Calu3 (cell line): ENCODE results near the gene TBC1D9B. TPM values are rescaled to one million over a fixed set of nuclear protein-coding genes. Genes with fewer than 3 reads are reported as not detected.
A peak's percentile ranks its signal among the peaks of the same experiment; 100 is the strongest.

Experiments used
- BruUV-seq: library from RNA; stranded (reverse); fragments of 400-500 nt; replicated peaks from 2 replicates; lab custom pipeline; 2021; lab: Mats Ljungman, UMichigan
- CTCF ChIA-PET: fragments of 300-600 bp; sonication (Branson Sonifier 250); formaldehyde crosslinking; loops from one replicate; lab custom pipeline; 2022; ENCODE audit warnings: antibody characterized with exemption; lab: Charles Lee
- DNase-seq: peaks from one replicate; pipeline ENCODE4 v3.0.0; 2022
- H3K27ac Mint-ChIP-seq: one replicate; pipeline ENCODE4 v1.8.0; 2022; ENCODE audit warnings: mixed read lengths; ENCODE audit not compliant: unreplicated experiment
- H3K27me3 Mint-ChIP-seq: one replicate; pipeline ENCODE4 v1.8.0; 2022; ENCODE audit warnings: mixed read lengths; ENCODE audit not compliant: unreplicated experiment
- H3K36me3 Mint-ChIP-seq: one replicate; pipeline ENCODE4 v1.8.0; 2022; ENCODE audit warnings: mild to moderate bottlenecking, moderate library complexity, mixed read lengths; ENCODE audit not compliant: insufficient read depth, unreplicated experiment
- H3K4me1 Mint-ChIP-seq: one replicate; pipeline ENCODE4 v1.8.0; 2022; ENCODE audit warnings: mild to moderate bottlenecking, low read depth, mixed read lengths; ENCODE audit not compliant: unreplicated experiment
- H3K4me3 Mint-ChIP-seq: one replicate; pipeline ENCODE4 v1.8.0; 2022; ENCODE audit warnings: mild to moderate bottlenecking, low read depth, moderate library complexity, mixed read lengths; ENCODE audit not compliant: unreplicated experiment
- H3K9me3 Mint-ChIP-seq: one replicate; pipeline ENCODE4 v1.8.0; 2022; ENCODE audit warnings: low read depth, mixed read lengths; ENCODE audit not compliant: unreplicated experiment
- intact Hi-C: fragments of 100-400 bp; cut with micrococcal nuclease; formaldehyde crosslinking; loops from one replicate; pipeline ENCODE4 v1.10.0; 2022; ENCODE audit not compliant: unreplicated experiment
- total RNA-seq: library from RNA; stranded (reverse); gene quantifications from 2 replicates; pipeline ENCODE4 v1.2.3, GENCODE V29; 2022
- TF ChIP-seq, protein P1 (sequence below): fragments of 200-600 bp; IDR thresholded peaks from one replicate; pipeline ENCODE4 v1.8.0; 2022; ENCODE audit warnings: antibody characterized with exemption; ENCODE audit not compliant: unreplicated experiment

The TBC1D9B gene
- total RNA-seq, 1 experiment from 2014 or later = 148 TPM

GRCh38 chr5:179887802-179888201 lies 19.9 kb downstream of the TBC1D9B start:
- Mint-ChIP-seq H3K36me3 (peaks cover 74% of the 10 kb centered on the region), H3K27ac (no peak overlapping the region)
- BruUV-seq = no TSS peak

GRCh38 chr5:179887095-179887494 lies 20.6 kb downstream of the TBC1D9B start:
- Mint-ChIP-seq H3K9me3 (peaks cover 14% of the 10 kb centered on the region), H3K4me3 (no peak overlapping the region), H3K4me1 (no peaks in the 10 kb centered on the region), H3K27ac (no peak overlapping the region), H3K27me3 (no peaks in the 10 kb centered on the region), H3K36me3 (peaks cover 72% of the 10 kb centered on the region)
- TSS peak; percentile 4 for BruUV-seq
- no peak for DNase-seq
- CTCF ChIA-PET = no interaction called here
- intact Hi-C loops = no loop called here
- TF ChIP-seq, protein P1, sequence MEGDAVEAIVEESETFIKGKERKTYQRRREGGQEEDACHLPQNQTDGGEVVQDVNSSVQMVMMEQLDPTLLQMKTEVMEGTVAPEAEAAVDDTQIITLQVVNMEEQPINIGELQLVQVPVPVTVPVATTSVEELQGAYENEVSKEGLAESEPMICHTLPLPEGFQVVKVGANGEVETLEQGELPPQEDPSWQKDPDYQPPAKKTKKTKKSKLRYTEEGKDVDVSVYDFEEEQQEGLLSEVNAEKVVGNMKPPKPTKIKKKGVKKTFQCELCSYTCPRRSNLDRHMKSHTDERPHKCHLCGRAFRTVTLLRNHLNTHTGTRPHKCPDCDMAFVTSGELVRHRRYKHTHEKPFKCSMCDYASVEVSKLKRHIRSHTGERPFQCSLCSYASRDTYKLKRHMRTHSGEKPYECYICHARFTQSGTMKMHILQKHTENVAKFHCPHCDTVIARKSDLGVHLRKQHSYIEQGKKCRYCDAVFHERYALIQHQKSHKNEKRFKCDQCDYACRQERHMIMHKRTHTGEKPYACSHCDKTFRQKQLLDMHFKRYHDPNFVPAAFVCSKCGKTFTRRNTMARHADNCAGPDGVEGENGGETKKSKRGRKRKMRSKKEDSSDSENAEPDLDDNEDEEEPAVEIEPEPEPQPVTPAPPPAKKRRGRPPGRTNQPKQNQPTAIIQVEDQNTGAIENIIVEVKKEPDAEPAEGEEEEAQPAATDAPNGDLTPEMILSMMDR = no peak

More at GRCh38 chr5:179887802-179888201, 19.9 kb downstream of the TBC1D9B start:
- H3K4me1 Mint-ChIP-seq = no peaks in the 10 kb centered on the region
- no peak for DNase-seq
- CTCF ChIA-PET = no interaction called here
- H3K4me3 Mint-ChIP-seq = no peak overlapping the region
- peaks cover 14% of the 10 kb centered on the region for H3K9me3 Mint-ChIP-seq
- TF ChIP-seq, protein P1 = no peak
- H3K27me3 Mint-ChIP-seq = no peaks in the 10 kb centered on the region
- intact Hi-C loops = no loop called here

DNA sequence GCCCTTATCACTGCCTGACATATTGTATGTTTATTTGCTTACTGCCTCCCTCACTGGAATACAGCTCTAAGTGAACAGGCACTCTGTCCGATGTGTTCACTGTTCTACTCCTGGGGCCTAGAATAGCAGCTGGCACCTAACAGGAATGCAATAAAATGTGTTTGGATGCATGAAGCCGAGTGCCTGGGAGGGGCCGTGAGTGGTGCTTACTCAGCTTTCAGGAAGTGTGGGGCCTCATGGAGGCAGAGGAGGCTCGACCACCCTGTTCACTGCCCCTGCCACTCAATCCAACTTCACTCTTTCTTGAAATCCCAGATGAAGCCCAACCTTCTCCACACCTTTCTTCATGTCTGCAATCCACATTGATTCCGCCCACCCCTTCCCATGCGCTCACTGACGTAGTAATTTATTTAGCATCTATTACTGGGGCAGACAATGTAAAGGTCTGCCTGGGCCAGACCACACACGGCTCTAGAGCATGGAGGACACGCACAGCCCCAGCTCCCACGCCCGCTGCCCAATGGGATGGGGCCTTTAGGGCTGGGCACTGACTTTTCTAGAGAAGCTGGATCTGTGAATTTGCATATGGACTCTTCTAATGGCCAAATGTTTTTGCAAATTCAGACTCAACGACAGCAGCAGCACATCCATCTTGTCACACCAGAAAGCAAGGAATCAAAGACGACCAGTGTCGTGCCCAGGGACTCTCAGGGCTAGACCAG lies 21.3 kb downstream of the TBC1D9B start:
- CTCF ChIA-PET = no interaction called here
- intact Hi-C loops = no loop called here
- TF ChIP-seq, protein P1 = no peak
- Mint-ChIP-seq H3K27me3 (no peaks in the 10 kb centered on the region), H3K4me1 (no peaks in the 10 kb centered on the region), H3K4me3 (no peak overlapping the region), H3K36me3 (peaks cover 75% of the 10 kb centered on the region), H3K9me3 (peaks cover 14% of the 10 kb centered on the region), H3K27ac (no peak overlapping the region)
- DNase-seq = no peak
- BruUV-seq = no TSS peak

GRCh38 chr5:179885491-179886090 lies 22.1 kb downstream of the TBC1D9B start:
- no peak overlapping the region for H3K4me3 Mint-ChIP-seq
- H3K27me3 Mint-ChIP-seq = no peaks in the 10 kb centered on the region
- intact Hi-C loops = no loop called here
- H3K4me1 Mint-ChIP-seq = no peaks in the 10 kb centered on the region
- peaks cover 14% of the 10 kb centered on the region for H3K9me3 Mint-ChIP-seq
- CTCF ChIA-PET = no interaction called here
- no TSS peak for BruUV-seq
- DNase-seq = no peak
- no peak overlapping the region for H3K27ac Mint-ChIP-seq
- H3K36me3 Mint-ChIP-seq = peaks cover 77% of the 10 kb centered on the region
- TF ChIP-seq, protein P1 = no peak
